ENCODE measurements around the gene IQCH.

The IQCH gene

DNA sequence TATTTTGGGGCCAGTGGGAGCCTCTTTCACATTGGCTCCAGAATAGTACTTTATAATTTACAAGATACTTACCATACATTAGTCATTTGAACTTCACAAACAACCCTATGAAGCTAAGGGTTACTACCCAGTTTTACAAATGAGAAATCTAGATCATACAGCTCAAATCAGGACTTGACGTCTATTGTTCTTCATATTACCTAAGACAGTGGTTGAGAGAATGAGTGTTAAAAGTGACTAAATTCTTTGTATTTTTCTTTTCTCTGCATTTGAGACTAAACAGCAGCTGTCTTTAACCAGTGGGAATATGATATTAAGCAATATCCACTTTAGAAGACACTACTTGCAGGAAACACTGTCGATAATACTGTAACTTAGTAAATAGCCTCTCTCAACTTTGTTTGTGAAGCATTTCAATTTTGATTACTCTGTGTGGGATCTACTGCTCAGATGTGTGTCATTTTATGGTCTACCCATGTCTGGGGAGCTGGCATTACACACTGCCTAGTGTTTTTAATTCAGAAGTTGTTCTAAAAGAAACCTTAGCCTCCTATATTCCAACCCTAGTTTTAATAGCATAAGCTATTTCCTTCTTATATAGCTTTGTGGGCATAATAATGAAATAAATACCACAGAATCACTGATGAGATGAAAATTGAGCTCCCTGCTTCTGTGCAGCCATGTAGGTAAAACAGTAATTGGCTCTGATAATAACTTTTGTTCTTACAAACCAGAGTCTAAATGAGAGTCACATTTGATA lies 45.9 kb downstream of the IQCH start:
- DNase-seq (ENCODE audit: low read depth in 2 of 2): no peak

DNA sequence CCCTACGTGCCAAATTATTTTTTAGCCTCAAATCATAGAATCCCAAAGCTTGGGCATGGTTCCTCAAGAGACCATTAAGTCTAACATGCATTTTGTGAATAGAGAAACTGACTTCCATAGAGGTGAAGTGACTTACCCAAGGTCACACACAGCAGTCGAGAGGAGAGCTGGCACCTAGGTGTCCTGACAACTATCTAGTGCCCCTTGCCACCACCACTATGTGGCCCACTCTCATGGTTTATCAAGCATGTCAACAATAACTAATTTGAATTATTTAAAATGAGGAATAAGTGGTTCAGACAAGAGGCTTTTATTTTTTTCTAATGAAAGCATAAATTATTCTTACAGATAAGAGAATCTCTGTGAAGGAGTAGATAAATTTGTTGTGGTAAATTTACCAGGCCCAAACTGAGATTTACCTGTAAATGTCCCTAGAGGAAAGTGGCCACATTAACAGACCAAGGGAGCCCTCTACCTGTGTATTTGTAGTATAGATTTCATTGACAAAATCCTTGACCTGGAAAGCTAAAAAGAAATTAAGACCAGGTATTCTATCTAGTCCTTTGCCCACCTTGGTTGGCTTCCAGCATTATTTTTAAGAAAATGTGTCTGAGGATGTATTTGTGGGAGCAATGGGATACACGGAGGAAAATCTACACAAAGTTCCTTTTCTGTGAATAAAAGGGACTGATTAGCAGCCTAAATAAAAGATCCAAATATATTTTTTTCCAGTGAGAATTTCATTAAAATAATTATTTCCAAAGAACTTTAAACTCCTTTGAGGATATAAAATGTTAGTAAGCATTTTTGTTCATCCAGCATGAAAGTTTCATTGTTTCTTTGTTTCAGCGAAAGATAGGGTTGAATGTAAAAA lies 49.1 kb downstream of the IQCH start:
- no peak for DNase-seq (ENCODE audit: low read depth in 2 of 2)

DNA sequence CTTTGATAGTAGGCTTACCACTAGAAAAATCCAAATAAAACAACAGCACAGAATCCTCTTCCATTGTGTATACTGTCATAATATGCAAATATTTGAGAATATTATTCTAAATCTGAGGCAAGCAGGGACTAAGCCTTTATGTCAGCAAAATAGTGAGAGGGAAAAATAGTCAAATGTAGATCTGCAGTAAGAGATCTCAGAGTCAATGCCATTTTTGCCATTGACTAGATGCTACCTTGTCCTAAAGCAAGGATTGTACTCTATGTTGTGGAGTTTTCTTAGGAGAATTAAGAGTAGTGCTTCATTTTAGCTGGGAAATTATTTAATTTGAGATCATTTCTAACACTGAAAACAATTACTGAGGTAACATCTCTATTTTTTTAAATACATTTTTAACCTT lies 50.2 kb downstream of the IQCH start:
- DNase-seq (ENCODE audit: low read depth in 2 of 2): no peak

DNA sequence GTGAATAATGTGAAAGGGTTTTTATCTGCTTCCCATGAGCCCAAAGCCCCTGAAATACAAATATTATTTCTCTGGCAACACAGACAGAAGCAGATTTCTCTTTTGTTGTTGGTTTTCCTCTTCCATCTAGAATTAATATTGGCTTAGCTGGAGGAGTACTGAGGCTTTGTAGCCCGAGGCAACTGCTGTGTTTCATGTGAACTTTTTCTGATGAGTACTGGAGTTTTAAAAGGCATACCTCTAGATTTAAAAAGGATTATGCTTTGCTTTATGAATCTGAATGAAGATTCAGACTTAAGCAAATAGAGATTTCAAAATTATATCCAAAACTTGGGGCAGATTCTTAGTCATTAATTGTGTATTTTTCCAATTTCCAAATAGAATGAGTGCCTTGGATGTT lies 50.9 kb downstream of the IQCH start:
- no peak for DNase-seq (ENCODE audit: low read depth in 2 of 2)

DNA sequence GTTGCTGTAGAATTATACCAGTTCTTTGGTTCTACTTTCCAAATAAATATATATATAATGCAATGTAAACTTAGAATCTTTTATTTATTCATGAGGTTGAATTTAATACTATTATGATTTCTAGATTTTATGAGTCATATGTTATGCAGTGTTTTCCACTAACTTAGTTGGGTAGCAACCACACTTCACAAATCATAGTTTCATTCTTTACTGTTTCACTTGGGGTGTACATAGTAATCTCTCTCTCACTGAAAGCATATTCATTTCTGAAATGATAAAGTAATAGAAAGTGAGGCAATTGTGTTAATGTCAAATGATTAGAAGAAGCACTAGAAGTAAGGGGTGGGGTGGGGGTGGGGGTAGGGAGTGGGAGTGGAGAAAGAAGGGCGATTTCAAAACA lies 52.6 kb downstream of the IQCH start:
- DNase-seq (ENCODE audit: low read depth in 2 of 2): no peak

DNA sequence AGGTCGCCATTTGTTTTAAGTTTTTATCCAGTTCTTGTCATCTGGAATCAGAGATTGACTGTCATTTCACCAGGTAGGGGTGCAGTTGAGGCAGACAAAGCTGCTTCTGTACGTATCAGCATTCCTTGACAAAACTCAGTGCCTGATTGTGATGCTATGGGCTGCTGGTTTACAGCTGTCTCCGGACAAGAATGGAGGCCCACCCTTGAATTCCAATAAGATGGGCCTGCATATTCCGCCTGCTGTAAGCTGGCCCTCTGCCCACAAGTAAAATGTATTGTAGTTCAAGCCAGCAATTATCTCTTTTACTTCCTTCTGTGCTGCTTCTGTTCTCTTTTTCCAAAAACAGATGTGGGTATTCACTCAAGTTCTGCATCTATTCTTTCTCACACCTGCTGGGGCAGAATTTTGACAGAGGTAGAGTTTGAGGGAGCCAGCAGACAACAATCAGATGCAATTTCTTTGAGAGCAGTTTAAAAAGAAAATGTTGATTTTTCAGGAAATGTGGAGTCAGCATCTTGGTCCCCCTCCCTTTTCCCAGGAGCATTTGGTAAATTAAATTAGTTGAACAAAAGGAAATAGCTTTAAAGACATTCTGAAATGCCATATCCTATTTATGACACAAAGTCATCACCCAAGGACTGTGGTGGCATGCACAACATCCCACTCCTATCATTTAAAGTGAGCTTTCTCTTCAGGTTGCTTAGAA lies 53.5 kb downstream of the IQCH start:
- DNase-seq (ENCODE audit: low read depth in 2 of 2): no peak

DNA sequence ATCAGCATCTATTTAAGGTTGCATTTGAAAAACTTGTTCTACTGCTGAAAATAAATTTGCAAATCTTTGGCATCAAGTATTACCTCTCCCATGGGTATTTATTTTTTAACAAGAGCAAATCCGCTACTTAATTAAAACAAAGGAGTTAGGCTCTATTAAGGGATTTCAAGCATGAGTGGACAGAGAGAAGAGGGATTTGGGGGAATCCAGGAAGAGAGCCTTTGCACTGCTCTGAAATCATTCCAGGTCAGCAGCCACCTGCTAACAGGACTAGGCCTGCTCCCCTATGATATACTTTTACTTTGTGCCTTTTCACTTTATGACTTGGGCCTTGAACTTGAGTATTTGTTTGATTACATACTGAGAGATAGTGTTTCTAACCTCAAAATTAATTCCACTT lies 57.1 kb downstream of the IQCH start:
- DNase-seq (ENCODE audit: low read depth in 2 of 2): no peak

DNA sequence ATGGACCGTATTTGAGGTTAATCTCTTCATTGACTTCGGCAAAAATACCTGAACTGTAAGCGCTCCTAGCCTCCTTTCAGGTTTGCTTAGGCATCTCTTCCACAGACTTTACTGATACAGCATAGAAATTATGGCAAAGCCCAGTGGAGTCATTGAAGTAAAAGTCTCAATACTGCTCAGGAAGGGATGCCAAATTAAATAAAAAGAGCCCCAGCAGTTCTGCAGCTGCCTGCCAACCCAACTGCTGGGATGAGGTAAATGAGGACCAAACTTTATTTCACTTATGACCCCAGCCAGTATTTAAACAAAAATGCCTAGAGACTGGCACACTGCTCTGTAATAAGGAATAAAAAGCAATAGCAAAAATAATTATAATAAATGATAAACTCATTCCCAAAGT lies 65.4 kb downstream of the IQCH start:
- no peak for DNase-seq (ENCODE audit: low read depth in 2 of 2)

DNA sequence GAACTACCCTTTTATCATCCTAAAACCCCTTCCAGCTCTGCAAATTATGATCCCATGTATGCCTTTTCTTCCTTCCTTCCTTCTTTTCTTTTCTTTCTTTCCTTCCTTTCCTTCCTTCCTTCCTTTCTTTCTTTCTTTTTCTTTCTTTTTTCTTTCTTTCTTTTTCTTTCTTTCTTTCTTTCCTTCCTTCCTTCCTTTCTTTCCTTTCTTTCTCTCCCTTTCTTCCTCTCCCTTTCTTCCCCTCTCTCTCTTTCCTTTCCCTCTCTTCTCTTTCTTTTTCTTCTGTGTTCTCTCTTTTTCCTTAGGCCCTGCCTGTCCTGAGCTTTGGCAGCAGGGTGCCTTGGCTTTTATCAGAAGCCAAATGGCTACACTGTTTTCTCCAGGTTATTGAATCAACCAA lies 66.8 kb downstream of the IQCH start:
- no peak for DNase-seq (ENCODE audit: low read depth in 2 of 2)

DNA sequence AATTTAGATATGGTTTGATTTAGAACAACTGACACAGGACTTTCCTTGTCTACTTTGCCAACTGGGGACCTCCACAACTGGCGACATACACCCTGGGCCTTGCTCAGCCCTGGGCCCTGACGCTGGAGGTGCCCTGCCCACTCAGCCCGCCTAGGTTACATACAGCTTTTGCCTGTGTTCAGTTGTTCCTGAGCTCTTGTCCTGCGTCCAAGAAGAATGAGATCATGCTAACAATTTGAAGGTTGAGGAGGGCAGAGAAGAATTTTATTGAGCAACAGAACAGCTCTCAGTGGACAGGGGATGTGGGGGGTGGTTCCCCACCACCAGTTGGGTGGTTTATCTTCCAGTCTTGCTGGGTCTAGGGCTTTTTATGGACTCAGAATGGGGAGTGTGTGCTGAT lies 67.9 kb downstream of the IQCH start:
- no peak for DNase-seq (ENCODE audit: low read depth in 2 of 2)

DNA sequence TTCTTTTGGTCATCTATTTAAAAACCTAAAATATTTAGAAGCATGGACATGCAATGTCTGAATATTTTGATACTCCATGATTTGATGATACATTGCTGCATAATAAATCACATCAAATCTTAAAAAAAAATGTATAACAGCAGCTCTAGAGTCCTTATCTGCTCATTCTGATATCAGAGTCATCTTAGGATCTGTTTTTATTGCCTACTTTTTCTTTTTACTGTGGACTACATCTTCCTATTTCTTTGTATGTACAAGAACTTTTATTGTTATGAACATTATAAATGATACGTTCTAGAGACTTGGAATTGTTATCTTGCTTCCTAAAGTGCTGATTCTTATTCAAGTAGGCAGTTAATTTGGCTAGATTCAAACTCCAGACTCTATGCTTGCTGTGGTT lies 72.7 kb downstream of the IQCH start:
- no peak for DNase-seq (ENCODE audit: low read depth in 2 of 2)

DNA sequence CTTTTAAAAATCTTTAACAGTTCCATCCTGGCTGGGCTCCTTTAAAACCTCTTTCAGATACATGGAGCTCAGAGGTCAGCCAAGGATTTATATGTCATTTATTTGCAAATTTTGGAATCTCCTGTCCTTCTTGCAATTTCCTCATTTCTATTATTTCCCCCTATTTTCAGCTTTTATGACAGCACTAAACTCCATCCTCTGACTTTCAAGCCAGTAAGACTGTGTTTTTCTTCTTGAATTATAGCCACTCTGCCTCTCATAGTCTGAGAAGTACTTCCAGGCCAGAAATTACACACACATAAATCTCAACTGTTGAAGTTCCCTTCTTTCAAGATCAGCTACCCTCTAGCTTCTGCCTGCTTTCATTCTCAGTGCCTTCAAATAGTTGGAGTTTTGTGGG lies 73.2 kb downstream of the IQCH start:
- no peak for DNase-seq (ENCODE audit: low read depth in 2 of 2)

DNA sequence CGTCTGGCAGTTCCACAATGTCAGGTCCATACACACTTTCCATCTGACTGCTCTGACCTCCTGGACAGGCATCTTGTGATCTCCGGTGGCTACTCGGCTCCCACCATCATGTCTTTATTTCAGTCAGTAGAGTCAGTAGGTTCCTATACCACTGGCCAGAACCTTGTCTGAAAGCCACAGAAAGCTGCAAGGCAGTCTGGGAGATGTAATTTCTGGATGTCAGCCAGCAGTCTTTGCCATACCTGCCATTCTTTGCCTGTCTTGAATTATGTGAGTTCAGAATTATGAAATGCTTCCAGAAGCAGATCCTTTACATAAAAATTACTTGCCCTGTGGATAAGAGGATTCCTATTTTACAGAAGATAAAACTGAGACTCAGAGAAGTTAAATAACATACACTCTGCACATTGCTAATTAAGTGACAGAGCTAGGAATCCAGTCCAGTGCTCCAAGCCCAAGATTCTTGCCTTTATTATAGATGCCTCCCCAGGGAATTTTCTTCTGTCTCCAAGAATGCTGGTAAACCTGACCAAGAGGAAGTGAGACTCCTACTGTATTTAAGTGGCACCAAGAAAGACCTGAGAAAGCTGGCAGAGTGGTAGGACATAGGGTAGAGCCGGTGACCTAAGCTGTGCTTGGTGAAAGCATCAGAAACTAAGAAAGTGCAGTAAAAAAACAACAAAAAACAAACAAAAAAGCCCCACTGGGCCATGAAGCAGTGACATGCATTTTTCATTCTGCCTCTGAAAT lies 75.6 kb downstream of the IQCH start:
- DNase-seq (ENCODE audit: low read depth in 2 of 2): no peak

DNA sequence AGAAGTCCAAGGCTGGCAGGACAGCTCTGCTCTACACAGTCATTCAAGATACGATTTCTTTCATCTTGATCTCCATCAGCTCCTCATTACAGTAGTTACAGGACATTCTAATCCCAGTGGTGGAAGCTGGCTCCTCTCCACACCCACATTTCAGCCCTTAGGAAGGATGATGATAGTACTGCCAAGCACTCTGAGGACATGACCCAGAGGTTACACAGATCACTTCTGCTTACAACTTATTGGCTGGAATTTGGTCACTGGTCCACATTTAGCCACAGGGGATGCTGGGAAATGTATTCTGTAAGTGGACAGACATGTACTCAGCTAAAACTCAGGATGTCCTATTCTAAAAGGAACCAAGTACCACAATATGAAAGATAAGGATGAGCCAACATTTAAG lies 77.1 kb downstream of the IQCH start:
- DNase-seq (ENCODE audit: low read depth in 2 of 2): no peak

DNA sequence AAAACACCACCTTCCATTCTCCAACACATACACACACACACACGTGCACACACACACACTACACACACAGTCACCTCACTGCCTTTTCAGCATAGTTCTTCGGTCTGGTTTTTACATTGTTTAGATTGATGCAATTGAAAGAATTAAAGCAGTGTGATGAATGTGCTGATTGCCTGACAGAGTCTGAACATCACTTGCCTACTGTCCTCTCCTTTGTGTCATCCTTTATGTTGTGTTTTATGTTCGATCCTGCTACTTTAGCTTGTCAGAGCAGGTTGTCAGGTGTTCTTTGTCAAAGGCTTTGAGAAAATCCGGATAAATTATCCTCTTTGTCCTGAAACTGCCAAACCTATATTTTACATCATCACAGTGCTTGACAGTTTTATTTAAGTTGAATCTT lies 80.4 kb downstream of the IQCH start:
- DNase-seq (ENCODE audit: low read depth in 2 of 2): no peak

DNA sequence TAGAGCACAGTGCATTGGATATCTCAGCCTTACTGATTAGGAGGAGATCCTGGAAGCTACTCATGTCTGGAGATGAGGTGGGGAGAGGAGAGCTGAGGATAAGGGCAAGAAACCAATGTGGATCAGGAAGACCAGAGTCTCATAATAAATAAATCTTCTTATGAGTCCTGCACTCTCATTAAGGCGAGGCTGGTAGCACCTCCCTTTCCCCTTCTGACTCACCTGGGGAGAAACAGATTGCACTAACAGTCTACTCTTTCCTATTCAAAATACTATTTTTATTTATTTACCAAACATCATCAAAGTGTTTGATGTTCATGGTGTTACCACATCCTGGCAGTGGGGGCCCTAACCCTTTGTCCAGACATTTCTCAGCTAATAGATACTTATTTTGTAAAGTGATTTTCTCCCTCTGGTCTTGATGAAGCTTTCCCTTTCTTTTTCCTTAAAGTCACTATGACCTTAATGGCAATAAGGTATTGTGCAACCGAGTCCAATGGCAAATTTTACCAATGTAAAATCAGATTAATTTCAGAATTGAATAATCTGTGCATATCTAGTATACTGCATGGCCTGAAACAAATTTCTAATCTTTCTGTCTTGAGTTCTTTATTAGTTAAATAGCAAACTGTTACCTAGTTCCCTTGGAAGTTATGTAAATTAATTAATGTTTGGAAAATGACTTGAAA lies 81.1 kb downstream of the IQCH start:
- no peak for DNase-seq (ENCODE audit: low read depth in 2 of 2)

DNA sequence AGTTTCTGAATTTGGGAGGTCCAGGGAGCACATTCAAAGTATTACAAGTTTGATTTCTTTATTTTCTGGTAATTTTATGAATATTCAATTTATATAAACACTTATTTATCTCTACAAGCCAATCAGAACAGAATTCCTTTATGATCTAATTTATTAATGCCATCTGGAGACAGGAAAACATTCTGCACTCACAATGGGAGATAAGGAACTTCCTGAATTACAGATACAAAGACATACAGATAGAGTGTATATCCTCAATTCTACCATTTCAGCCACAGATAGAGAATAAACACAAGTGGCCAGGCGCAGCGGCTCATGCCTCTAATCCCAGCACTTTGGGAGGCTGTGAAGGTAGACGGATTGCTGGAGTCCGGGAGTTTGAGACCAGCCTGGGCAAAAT lies 86.0 kb downstream of the IQCH start:
- no peak for DNase-seq (ENCODE audit: low read depth in 2 of 2)

DNA sequence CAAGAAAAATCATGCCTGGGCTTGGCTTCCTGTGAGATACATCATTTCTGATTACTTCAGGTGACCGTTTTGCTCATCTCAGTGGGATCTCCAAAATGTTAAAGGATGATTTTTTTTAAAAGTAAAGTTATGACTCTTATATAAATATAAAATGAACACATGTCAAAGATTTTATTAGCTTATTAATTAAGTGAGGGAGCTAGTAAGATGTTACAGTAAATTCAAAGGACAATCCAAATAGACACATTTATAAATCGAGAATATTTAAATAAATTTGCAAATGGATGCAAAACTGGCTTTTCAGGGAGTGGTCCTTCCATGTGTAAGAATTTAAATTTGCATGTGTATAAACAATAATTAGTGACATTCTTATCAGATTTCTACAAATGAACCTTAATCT lies 87.0 kb downstream of the IQCH start:
- no peak for DNase-seq (ENCODE audit: low read depth in 2 of 2)

DNA sequence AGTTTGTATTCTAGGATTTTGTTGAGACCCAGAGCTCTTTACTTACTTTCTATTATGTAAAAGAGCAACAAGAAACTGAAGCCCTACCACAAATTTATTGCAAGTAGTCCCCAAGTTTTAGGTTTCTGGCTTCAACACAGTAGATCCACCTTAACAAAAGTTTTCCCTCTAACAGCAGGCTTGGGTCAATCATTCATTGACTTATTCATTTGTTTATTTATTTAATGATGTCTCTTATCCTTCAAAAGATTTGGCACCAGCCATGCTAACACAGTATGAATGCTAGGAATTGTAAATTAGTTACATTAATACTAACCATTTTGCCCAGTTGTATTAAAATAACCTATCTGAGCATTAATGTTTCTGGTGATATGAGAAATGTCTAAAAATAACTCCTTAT lies 88.6 kb downstream of the IQCH start:
- no peak for DNase-seq (ENCODE audit: low read depth in 2 of 2)

DNA sequence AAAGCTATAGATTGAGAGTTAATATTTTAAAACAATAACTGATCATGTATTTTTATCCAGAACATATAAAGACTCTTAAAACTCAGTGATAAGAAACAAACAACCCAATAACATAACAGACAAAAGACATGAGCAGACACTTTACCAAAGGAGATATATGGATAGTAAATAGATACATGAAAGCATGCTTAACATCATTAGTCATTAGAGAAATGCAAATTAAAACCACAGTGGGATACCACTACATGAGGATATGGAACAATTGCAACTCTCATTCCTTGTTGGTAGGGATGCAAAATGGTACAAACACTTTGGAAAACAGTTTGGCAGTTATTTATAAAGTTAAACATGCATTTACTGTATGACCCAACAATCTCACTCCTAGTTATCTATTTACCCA lies 95.0 kb downstream of the IQCH start:
- no peak for DNase-seq (ENCODE audit: low read depth in 2 of 2)

DNA sequence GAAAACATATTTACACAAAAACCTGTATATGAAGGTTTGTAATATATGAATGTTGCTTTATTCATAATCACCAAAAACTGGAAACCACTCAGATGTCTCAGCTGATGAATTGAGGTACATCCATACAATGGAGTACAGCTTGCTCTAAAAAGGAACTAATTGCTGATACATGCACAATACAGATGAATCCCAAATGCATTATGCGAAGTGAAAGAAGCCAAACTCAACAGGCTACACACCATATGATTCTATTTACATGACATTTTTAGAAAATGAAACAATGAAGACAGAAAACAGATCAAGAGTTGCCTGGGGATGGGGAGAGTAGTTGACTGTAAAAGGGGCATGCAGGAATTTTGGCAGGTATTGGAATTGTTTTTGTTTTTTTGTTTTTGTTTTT lies 95.5 kb downstream of the IQCH start:
- DNase-seq (ENCODE audit: low read depth in 2 of 2): no peak

Measured in fibroblast of skin of left biceps (primary cell).